ENCODE results near the gene RPL37.
"Not testable (repeated sequence)": the region's sequence is repeated elsewhere in the genome, so short reads cannot be mapped to it uniquely, and the experiment has no call there.

- not testable (repeated sequence) for TF ChIP-seq CTCF (IDR thresholded peaks at IDR 0.05; ENCODE audit: insufficient read depth, low read length, poor library complexity, severe bottlenecking); EZH2phosphoT487 (conservative IDR thresholded peaks at IDR 0.05; ENCODE audit: low read length)
Observed at GRCh38 chr5:40825461-40826043, 9.5 kb downstream of the RPL37 start.

Measured in SU-DHL-6 (cell line).